Esophagus squamous epithelium (tissue), 4 donors: Measurements from ENCODE around the gene BCAP29.

ENCODE experiments used
- POLR2A ChIP-seq, 4 donors: fragments of 450-650 bp; IDR thresholded peaks; one replicate each; pipeline ENCODE4 v1.6.1; 2017; ENCODE audit warnings: antibody characterized with exemption in 4 of 4, mild to moderate bottlenecking in 4 of 4, moderate library complexity in 3 of 4
- TF ChIP-seq, protein P1 (sequence below), 6 experiments: fragments of 450-650 bp in 4 of 6; fragments of 200-600 bp in 2 of 6; sonication (generic) in 2 of 6; IDR thresholded peaks; one replicate each; pipeline ENCODE4 v1.5.1; 2016 to 2019; ENCODE audit warnings: antibody characterized with exemption in 6 of 6, mild to moderate bottlenecking in 4 of 6, moderate library complexity in 4 of 6

DNA sequence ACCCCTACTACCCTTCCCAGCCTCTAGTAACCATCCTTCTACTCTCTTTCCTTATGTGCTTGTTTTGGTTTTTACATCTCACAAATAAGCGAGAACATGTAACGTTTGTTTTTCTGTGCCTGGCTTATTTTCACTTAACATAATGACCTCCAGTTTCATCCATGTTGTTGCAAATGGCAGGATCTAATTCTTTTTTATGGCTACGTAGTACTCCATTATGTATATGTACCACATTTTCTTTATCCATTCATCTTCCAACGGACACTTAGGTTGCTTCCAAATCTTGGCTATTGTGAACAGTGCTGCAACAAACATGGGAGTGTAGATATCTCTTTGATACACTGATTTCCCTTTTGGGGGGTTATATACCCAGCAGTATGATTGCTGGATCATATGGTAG lies 47.0 kb downstream of the BCAP29 start:
- TF ChIP-seq, protein P1, sequence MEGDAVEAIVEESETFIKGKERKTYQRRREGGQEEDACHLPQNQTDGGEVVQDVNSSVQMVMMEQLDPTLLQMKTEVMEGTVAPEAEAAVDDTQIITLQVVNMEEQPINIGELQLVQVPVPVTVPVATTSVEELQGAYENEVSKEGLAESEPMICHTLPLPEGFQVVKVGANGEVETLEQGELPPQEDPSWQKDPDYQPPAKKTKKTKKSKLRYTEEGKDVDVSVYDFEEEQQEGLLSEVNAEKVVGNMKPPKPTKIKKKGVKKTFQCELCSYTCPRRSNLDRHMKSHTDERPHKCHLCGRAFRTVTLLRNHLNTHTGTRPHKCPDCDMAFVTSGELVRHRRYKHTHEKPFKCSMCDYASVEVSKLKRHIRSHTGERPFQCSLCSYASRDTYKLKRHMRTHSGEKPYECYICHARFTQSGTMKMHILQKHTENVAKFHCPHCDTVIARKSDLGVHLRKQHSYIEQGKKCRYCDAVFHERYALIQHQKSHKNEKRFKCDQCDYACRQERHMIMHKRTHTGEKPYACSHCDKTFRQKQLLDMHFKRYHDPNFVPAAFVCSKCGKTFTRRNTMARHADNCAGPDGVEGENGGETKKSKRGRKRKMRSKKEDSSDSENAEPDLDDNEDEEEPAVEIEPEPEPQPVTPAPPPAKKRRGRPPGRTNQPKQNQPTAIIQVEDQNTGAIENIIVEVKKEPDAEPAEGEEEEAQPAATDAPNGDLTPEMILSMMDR (IDR thresholded peaks at IDR 0.05): no peak
- no peak for TF ChIP-seq POLR2A (IDR thresholded peaks at IDR 0.05)
